SK-N-SH (cell line): ENCODE results near the gene ESPNL. TPM values are rescaled to one million over a fixed set of nuclear protein-coding genes. Genes with fewer than 3 reads are reported as not detected.

Source experiments
- CTCF ChIA-PET: fragments of 300-600, 350-600 bp; formaldehyde crosslinking; extraction: SDS; loops from one replicate; lab custom pipeline; 2021; lab: Yijun Ruan, JAX
- POLR2A ChIA-PET: fragments of 350-600 bp; sonication (Branson Sonifier 250); formaldehyde crosslinking; extraction: SDS; loops from one replicate; lab custom pipeline; 2020; ENCODE audit warnings: antibody characterized with exemption, inconsistent platforms; lab: Yijun Ruan, JAX
- DNase-seq: peaks from one replicate; pipeline ENCODE4 v3.0.0; 2012
- H2AFZ ChIP-seq: fragments of 200-600 bp; sonication (generic); 2 replicates; pipeline ENCODE4 v1.8.1; 2016; ENCODE audit warnings: antibody characterized with exemption, mild to moderate bottlenecking, low read depth
- H3F3A ChIP-seq: fragments of 200-600 bp; sonication (generic); replicated peaks from 2 replicates; pipeline ENCODE3; 2016; ENCODE audit warnings: antibody characterized with exemption, mild to moderate bottlenecking; ENCODE audit not compliant: insufficient read depth
- H3K27ac ChIP-seq, 2 experiments: fragments of 200-500 bp in 1 of 2; fragments of 200-600 bp in 1 of 2; sonication (Bioruptor generic) in 1 of 2; sonication (generic), shearing (Covaris generic) in 1 of 2; 2 replicates each; pipeline versions ENCODE4 v1.5.1 to v1.6.1; 2014 to 2016; ENCODE audit warnings: low read depth in 2 of 2, inconsistent platforms in 1 of 2, low read length in 1 of 2, mild to moderate bottlenecking in 1 of 2, mixed read lengths in 1 of 2
- H3K27me3 ChIP-seq: fragments of 200-600 bp; sonication (generic), shearing (Covaris generic); 2 replicates; pipeline ENCODE4 v1.6.1; 2016; ENCODE audit warnings: mixed run types; ENCODE audit not compliant: insufficient read depth
- H3K36me3 ChIP-seq, 2 experiments: fragments of 200-500 bp in 1 of 2; fragments of 200-600 bp in 1 of 2; sonication (Bioruptor generic) in 1 of 2; sonication (generic) in 1 of 2; replicated peaks in 1 of 2; 2 replicates each; pipeline versions ENCODE3 to v1.5.1; 2014 to 2016; ENCODE audit warnings: low read length in 1 of 2, mild to moderate bottlenecking in 1 of 2; ENCODE audit not compliant: insufficient read depth in 2 of 2, control insufficient read depth in 1 of 2
- H3K4me1 ChIP-seq, 2 experiments: fragments of 200-500 bp in 1 of 2; fragments of 200-600 bp in 1 of 2; sonication (Bioruptor generic) in 1 of 2; sonication (generic), shearing (Covaris generic) in 1 of 2; 2 replicates each; pipeline versions ENCODE4 v1.5.1 to v1.6.1; 2014 to 2016; ENCODE audit warnings: low read depth in 1 of 2, low read length in 1 of 2, mixed run types in 1 of 2; ENCODE audit not compliant: insufficient read depth in 2 of 2, control insufficient read depth in 1 of 2
- H3K4me2 ChIP-seq: fragments of 200-600 bp; sonication (generic), shearing (Covaris generic); 2 replicates; pipeline ENCODE4 v1.6.1; 2017; ENCODE audit warnings: mixed run types
- H3K4me3 ChIP-seq, 2 experiments: fragments of 200-500 bp in 1 of 2; fragments of 200-600 bp in 1 of 2; sonication (Bioruptor generic) in 1 of 2; sonication (generic), shearing (Covaris generic) in 1 of 2; 2 replicates each; pipeline versions ENCODE4 v1.5.1 to v1.8.1; 2014 to 2016; ENCODE audit warnings: low read depth in 2 of 2, inconsistent platforms in 1 of 2, low read length in 1 of 2, mild to moderate bottlenecking in 1 of 2, mixed read lengths in 1 of 2, moderate library complexity in 1 of 2
- H3K79me2 ChIP-seq: fragments of 200-600 bp; sonication (generic); 2 replicates; pipeline ENCODE4 v1.8.1; 2017; ENCODE audit warnings: mild to moderate bottlenecking; ENCODE audit not compliant: insufficient read depth
- H3K9ac ChIP-seq: fragments of 200-600 bp; sonication (generic); 2 replicates; pipeline ENCODE4 v1.6.1; 2017; ENCODE audit warnings: mixed run types
- H3K9me2 ChIP-seq: fragments of 200-600 bp; sonication (generic); 2 replicates; pipeline ENCODE4 v1.6.1; 2017; ENCODE audit warnings: mixed run types
- H3K9me3 ChIP-seq: fragments of 200-600 bp; sonication (generic); 2 replicates; pipeline ENCODE4 v1.6.1; 2017; ENCODE audit warnings: mixed run types, mild to moderate bottlenecking, moderate library complexity
- H4K20me1 ChIP-seq: fragments of 200-600 bp; sonication (generic); 2 replicates; pipeline ENCODE4 v1.6.1; 2017; ENCODE audit warnings: mild to moderate bottlenecking, mixed run types; ENCODE audit not compliant: insufficient read depth
- CHD2 ChIP-seq: fragments of 150-350 bp; IDR thresholded peaks from 2 replicates; pipeline ENCODE4 v1.6.1; 2018; ENCODE audit warnings: low read length; ENCODE audit not compliant: partially characterized antibody
- CTCF ChIP-seq: fragments of 200-600 bp; sonication (generic); IDR thresholded peaks from 2 replicates; pipeline ENCODE4 v1.6.1; 2017; ENCODE audit warnings: antibody characterized with exemption, mild to moderate bottlenecking, moderate library complexity
- ELF1 ChIP-seq: IDR thresholded peaks from 2 replicates; pipeline ENCODE4 v1.4.0; 2012
- EZH2phosphoT487 ChIP-seq: fragments of 200-600 bp; sonication (generic); IDR thresholded peaks from 2 replicates; pipeline ENCODE4 v1.6.1; 2017; ENCODE audit warnings: low read depth, mixed run types, mild to moderate bottlenecking, antibody characterized with exemption, moderate library complexity, borderline replicate concordance
- FOXM1 ChIP-seq: IDR thresholded peaks from 2 replicates; pipeline ENCODE4 v1.4.0; 2012; ENCODE audit warnings: low read depth, mild to moderate bottlenecking
- GABPA ChIP-seq: IDR thresholded peaks from 2 replicates; pipeline ENCODE4 v1.4.0; 2012; ENCODE audit warnings: low read depth, mild to moderate bottlenecking
- GATA2 ChIP-seq: sonication (generic); formaldehyde crosslinking; IDR thresholded peaks from 2 replicates; pipeline ENCODE4 v1.5.0; 2020; ENCODE audit warnings: mild to moderate bottlenecking, missing genetic modification reagents
- MXI1 ChIP-seq: IDR thresholded peaks from 2 replicates; pipeline ENCODE4 v1.6.1; 2012; ENCODE audit warnings: mild to moderate bottlenecking, low read depth, low read length, improper control_type of control experiment
- RCOR1 ChIP-seq: fragments of 150-350 bp; IDR thresholded peaks from 2 replicates; pipeline ENCODE4 v1.6.1; 2017; ENCODE audit warnings: antibody characterized with exemption, low read length
- RXRA ChIP-seq: IDR thresholded peaks from 2 replicates; pipeline ENCODE4 v1.4.0; 2012; ENCODE audit warnings: low read depth, mild to moderate bottlenecking, borderline replicate concordance
- SIN3A ChIP-seq: IDR thresholded peaks from 2 replicates; pipeline ENCODE4 v1.6.1; 2012; ENCODE audit warnings: low read depth, mild to moderate bottlenecking, low read length, moderate library complexity, borderline replicate concordance
- SMC3 ChIP-seq: IDR thresholded peaks from 2 replicates; pipeline ENCODE4 v1.6.1; 2012; ENCODE audit warnings: low read depth, low read length, improper control_type of control experiment
- TCF12 ChIP-seq: IDR thresholded peaks from 2 replicates; pipeline ENCODE4 v1.4.0; 2012
- USF1 ChIP-seq: IDR thresholded peaks from 2 replicates; pipeline ENCODE4 v1.4.0; 2012; ENCODE audit warnings: low read depth, borderline replicate concordance
- ZBTB33 ChIP-seq: IDR thresholded peaks from 2 replicates; pipeline ENCODE4 v1.4.0; 2012; ENCODE audit warnings: low read depth, borderline replicate concordance
- WGBS: methylation state at CpG from one replicate; pipeline ENCODE4 v1.1.6; 2017; ENCODE audit warnings: low lambda C conversion rate; 5-methylcytosine and 5-hydroxymethylcytosine counted together
- polyA plus RNA-seq, 3 experiments: library from polyadenylated mRNA; depleted of rRNA; stranded (reverse); fragments of >200 nt; gene quantifications; 2 replicates each; pipeline ENCODE4 v1.2.3, GENCODE V29; 2012

Gene ESPNL
- polyA plus RNA-seq, 1 of the 3 experiments (the other 2 are of a cell fraction), result 0.05 TPM

GRCh38 chr2:238136820-238137537 lies 36.8 kb downstream of the ESPNL start:
- WGBS, result 85% methylated on average over 9 of the region's 14 CpGs
- H3K36me3 ChIP-seq, result no peaks in the 10 kb centered on the region
- DNase-seq, result no peak
- H3K79me2 ChIP-seq, result no peaks in the 10 kb centered on the region
- H3K9ac ChIP-seq, result no peak overlapping the region
- no peaks in the 10 kb centered on the region for H3K27me3 ChIP-seq
- no peaks in the 10 kb centered on the region for H3K9me2 ChIP-seq
- no peak overlapping the region for H3K4me2 ChIP-seq
- H3F3A ChIP-seq, result no peaks in the 10 kb centered on the region
- no peaks in the 10 kb centered on the region for H3K9me3 ChIP-seq
- H3K4me3 ChIP-seq, result no peak overlapping the region
- no peak overlapping the region for H3K27ac ChIP-seq
- ChIA-PET CTCF (interaction anchor here (0.6 to 1.4 kb wide), 3 partner anchors 11 to 846 kb away, joined by 3 read pairs; no protein-coding TSS in a partner anchor), POLR2A (no interaction called here)
- H4K20me1 ChIP-seq, result no peaks in the 10 kb centered on the region
- H2AFZ ChIP-seq, result no peak overlapping the region
- TF ChIP-seq TCF12 (no peak), SIN3A (no peak)
- peaks cover 0 to 3% of the 10 kb centered on the region in 2 experiments; a peak in 1 of 4 replicates for H3K4me1 ChIP-seq

- Histone ChIP-seq H3K4me2 (no peak overlapping the region), H3K27me3 (no peaks in the 10 kb centered on the region), H3K27ac (no peak overlapping the region), H3K4me3 (no peak overlapping the region), H3K9ac (no peak overlapping the region), H3K9me2 (no peaks in the 10 kb centered on the region), H3F3A (no peaks in the 10 kb centered on the region), H3K9me3 (no peaks in the 10 kb centered on the region), H3K4me1 (peaks cover 0 to 5% of the 10 kb centered on the region in 2 experiments; a peak in 1 of 4 replicates), H2AFZ (no peak overlapping the region), H4K20me1 (no peaks in the 10 kb centered on the region), H3K79me2 (no peaks in the 10 kb centered on the region), H3K36me3 (no peaks in the 10 kb centered on the region)
- CTCF ChIA-PET, result interaction anchor here (0.6 to 1.4 kb wide), 3 partner anchors 10 to 847 kb away, joined by 3 read pairs; no protein-coding TSS in a partner anchor
- no peak for DNase-seq
- 91% methylated on average over 13 of the region's 13 CpGs for WGBS
- TF ChIP-seq USF1, result no peak
- no peak for TF ChIP-seq RXRA
- no peak for TF ChIP-seq GATA2 (CRISPR knock-in tag)
- POLR2A ChIA-PET, result no interaction called here
Measured at GRCh38 chr2:238137885-238138284, 37.7 kb downstream of the ESPNL start.

GRCh38 chr2:238138331-238139195 lies 38.4 kb downstream of the ESPNL start, which contains the start of gene KLHL30:
Gene KLHL30 (plus strand): TSS chr2:238138668. CDS start chr2:238140755, 2,087 bp downstream.
- Histone ChIP-seq H3K27me3 (no peaks in the 10 kb centered on the region), H3K4me1 (peaks cover 5% of the 10 kb centered on the region in 2 experiments; a peak in 3 of 4 replicates), H3K9ac (no peak within 1 kb of the TSS), H3K27ac (no peak within 1 kb of the TSS), H2AFZ (no peak within 1 kb of the TSS), H4K20me1 (no peaks in the 10 kb centered on the region), H3K9me2 (no peaks in the 10 kb centered on the region), H3K4me2 (no peak within 1 kb of the TSS), H3K4me3 (no peak within 1 kb of the TSS), H3K79me2 (no peaks in the 10 kb centered on the region), H3F3A (no peaks in the 10 kb centered on the region), H3K9me3 (no peaks in the 10 kb centered on the region), H3K36me3 (no peaks in the 10 kb centered on the region)
- POLR2A ChIA-PET, result interaction anchor here (1.5 kb wide), 1 partner anchor 77 kb away, joined by 3 read pairs; the partner anchor contains the start of gene SCLY
- no peak for DNase-seq
- CTCF ChIA-PET, result interaction anchor here (1.0 to 1.4 kb wide), 2 partner anchors 9 to 280 kb away, joined by 3 read pairs; no protein-coding TSS in a partner anchor
- WGBS, result 44% methylated on average over 7 of the region's 22 CpGs
- TF ChIP-seq RCOR1 (no peak), MXI1 (no peak), ELF1 (no peak), CTCF (no peak), FOXM1 (no peak), GABPA (no peak), CHD2 (no peak), EZH2phosphoT487 (no peak), SMC3 (no peak), ZBTB33 (no peak)
